ENCODE measurements around the gene MAPK10. TPM values are rescaled to one million over a fixed set of nuclear protein-coding genes. Genes with fewer than 3 reads are reported as not detected.

Gene MAPK10
- total and polyA plus RNA-seq, 2 of the 8 experiments (the other 6 are each of a cell fraction or from before 2014, with no cell fraction given): 2.5 to 3.1 TPM

DNA sequence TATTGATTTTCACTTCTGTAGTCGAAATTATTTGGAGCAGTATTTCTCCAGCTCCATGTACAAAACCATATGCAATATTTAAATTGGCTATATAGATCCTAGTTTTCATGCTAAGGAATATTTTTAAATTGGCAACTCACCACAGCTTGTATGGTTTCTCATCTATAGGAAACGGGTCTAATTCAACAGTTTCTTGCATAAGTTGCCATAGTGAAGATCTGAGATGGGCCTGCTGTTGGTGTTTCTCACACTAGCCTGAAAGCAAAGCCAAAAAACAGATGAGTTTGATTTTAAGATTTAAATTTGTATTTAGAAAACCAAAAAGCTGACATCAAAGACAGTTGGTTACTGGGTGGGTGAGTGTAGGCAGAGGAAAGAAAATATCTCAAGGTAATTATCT, 5.5 kb downstream of the MAPK10 start:
- H4K8ac ChIP-seq (ENCODE audit: extremely low read depth, insufficient read depth, low read length): no peak overlapping the region
- no peaks in the 10 kb centered on the region for H3K79me1 ChIP-seq (ENCODE audit: low read depth, low read length)
- FAIRE-seq (no peak), DNase-seq (ENCODE audit: low read depth in 1 of 2, low spot score in 2 of 2) (no peak)
- H3K36me3 ChIP-seq (ENCODE audit: control insufficient read depth in 2 of 4, insufficient read depth in 4 of 4, low read length in 3 of 4): no peaks in the 10 kb centered on the region
- no peak overlapping the region for H3K56ac ChIP-seq (replicated peaks; ENCODE audit: insufficient read length, low read depth, low read length)
- no peaks in the 10 kb centered on the region for H3K9me3 ChIP-seq (ENCODE audit: insufficient read depth in 2 of 2, low read depth in 1 of 2, low read length in 1 of 2)
- no peak overlapping the region for H3K9ac ChIP-seq (replicated peaks in 1 of 4; ENCODE audit: extremely low read depth in 1 of 4, low read depth in 3 of 4, low read length in 3 of 4)
- ChIA-PET CTCF (ENCODE audit: partially characterized antibody) (interaction anchor here (0.8 to 1.4 kb wide), 2 partner anchors 30 to 31 kb away, joined by 3 read pairs; no protein-coding TSS in a partner anchor), POLR2A (ENCODE audit: partially characterized antibody) (no interaction called here)
- H2BK5ac ChIP-seq (ENCODE audit: low read depth, low read length): no peak overlapping the region
- H3K23me2 ChIP-seq (ENCODE audit: low read depth, low read length): no peaks in the 10 kb centered on the region
- H2BK20ac ChIP-seq (ENCODE audit: low read length): no peak overlapping the region
- H2AK5ac ChIP-seq (ENCODE audit: low read depth, low read length): no peak overlapping the region
- H3K18ac ChIP-seq (ENCODE audit: extremely low read depth, low read length): no peak overlapping the region
- H3K79me2 ChIP-seq (ENCODE audit: control insufficient read depth in 1 of 2, insufficient read depth in 2 of 2, low read length in 2 of 2): no peaks in the 10 kb centered on the region
- H4K91ac ChIP-seq (replicated peaks; ENCODE audit: insufficient read length, low read length): no peak overlapping the region
- H3K4me2 ChIP-seq (ENCODE audit: insufficient read depth in 1 of 2, low read depth in 2 of 2, low read length in 2 of 2): no peak overlapping the region
- H2BK12ac ChIP-seq (ENCODE audit: low read depth, low read length): no peak overlapping the region
- H3K4me1 ChIP-seq (replicated peaks in 1 of 4; ENCODE audit: control insufficient read depth in 3 of 4, insufficient read depth in 4 of 4, low read length in 3 of 4): peaks cover 0 to 9% (median 5%) of the 10 kb centered on the region in 4 experiments; a peak in 3 of 7 replicates
- no peak overlapping the region for H2AFZ ChIP-seq (ENCODE audit: low read length)
- H2BK120ac ChIP-seq (replicated peaks; ENCODE audit: low read depth, low read length): no peak overlapping the region
- no peak overlapping the region for H3K14ac ChIP-seq (ENCODE audit: insufficient read length)
- H3K27ac ChIP-seq (ENCODE audit: low read depth, low read length): no peak overlapping the region
- no peaks in the 10 kb centered on the region for H3K27me3 ChIP-seq (replicated peaks in 1 of 4; ENCODE audit: control insufficient read depth in 3 of 4, extremely low read depth in 1 of 4, insufficient read depth in 3 of 4, low read length in 3 of 4)
- H3K4ac ChIP-seq (replicated peaks; ENCODE audit: insufficient read length, low read depth, low read length): no peak overlapping the region
- H3K4me3 ChIP-seq (ENCODE audit: extremely low read depth in 1 of 4, insufficient read depth in 2 of 4, low read depth in 3 of 4, low read length in 4 of 4): no peak overlapping the region
- 89% methylated on average over 2 of the region's 2 CpGs; no CpG with 5 or more reads in 1 of the 2 experiments for WGBS, 2 experiments (ENCODE audit: extremely low coverage in 1 of 2, insufficient coverage in 1 of 2, insufficient read length in 1 of 2, insufficient replicate concordance in 2 of 2, low coverage in 1 of 2, low lambda C conversion rate in 2 of 2, missing lambda C conversion rate in 1 of 2)
- H2BK15ac ChIP-seq (ENCODE audit: low read length): no peak overlapping the region
- H4K20me1 ChIP-seq (replicated peaks in 1 of 2; ENCODE audit: control insufficient read depth in 1 of 2, insufficient read depth in 2 of 2, low read length in 2 of 2): no peaks in the 10 kb centered on the region
- no peak overlapping the region for H3K23ac ChIP-seq (ENCODE audit: insufficient read length)
- H4K5ac ChIP-seq (ENCODE audit: insufficient read length, low read depth, low read length): no peak overlapping the region
- no peak for TF ChIP-seq RAD21 (IDR thresholded peaks at IDR 0.05 in 1 of 2, conservative IDR thresholded peaks at IDR 0.05 in 1 of 2; ENCODE audit: low read depth in 2 of 2, low read length in 2 of 2)
- TF ChIP-seq GTF2F1 (IDR thresholded peaks at IDR 0.05; ENCODE audit: borderline replicate concordance, low read depth, low read length): no peak
- TF ChIP-seq SIN3A (conservative IDR thresholded peaks at IDR 0.05 in 1 of 2, IDR thresholded peaks at IDR 0.05 in 1 of 2; ENCODE audit: low read depth in 1 of 2, low read length in 2 of 2): no peak
- TF ChIP-seq CBX8 (IDR thresholded peaks at IDR 0.05; ENCODE audit: borderline replicate concordance, low read depth, low read length): no peak
- TF ChIP-seq HDAC2 (IDR thresholded peaks at IDR 0.05; ENCODE audit: borderline replicate concordance in 1 of 2, low read depth in 2 of 2, low read length in 2 of 2): no peak
- TF ChIP-seq TBP (IDR thresholded peaks at IDR 0.05; ENCODE audit: low read depth, low read length): no peak
- TF ChIP-seq SP2 (IDR thresholded peaks at IDR 0.05; ENCODE audit: low read length): no peak
- TF ChIP-seq SP1 (IDR thresholded peaks at IDR 0.05; ENCODE audit: low read depth, low read length): no peak
- no peak for TF ChIP-seq HDAC6 (IDR thresholded peaks at IDR 0.05; ENCODE audit: low read depth, low read length)
- TF ChIP-seq PHF8 (conservative IDR thresholded peaks at IDR 0.05; ENCODE audit: low read depth, low read length): no peak
- TF ChIP-seq EP300 (IDR thresholded peaks at IDR 0.05; ENCODE audit: borderline replicate concordance in 1 of 2, low read depth in 2 of 2, low read length in 2 of 2): no peak
- no peak for TF ChIP-seq NANOG (IDR thresholded peaks at IDR 0.05; ENCODE audit: insufficient read depth, low read depth, low read length, poor library complexity, severe bottlenecking)
- TF ChIP-seq CEBPB (IDR thresholded peaks at IDR 0.05; ENCODE audit: low read depth, low read length): no peak
- no peak for TF ChIP-seq BRCA1 (IDR thresholded peaks at IDR 0.05; ENCODE audit: low read depth, low read length)
